HG03354 (cell line): ENCODE results near the gene WDR7.

Experiments
- ATAC-seq: cut with Tn5 transposase; IDR thresholded peaks from one replicate; pipeline ENCODE4 v1.9.1; 2021; ENCODE audit warnings: mild to moderate bottlenecking; ENCODE audit not compliant: unreplicated experiment, poor library complexity, severe bottlenecking

The WDR7 gene

DNA sequence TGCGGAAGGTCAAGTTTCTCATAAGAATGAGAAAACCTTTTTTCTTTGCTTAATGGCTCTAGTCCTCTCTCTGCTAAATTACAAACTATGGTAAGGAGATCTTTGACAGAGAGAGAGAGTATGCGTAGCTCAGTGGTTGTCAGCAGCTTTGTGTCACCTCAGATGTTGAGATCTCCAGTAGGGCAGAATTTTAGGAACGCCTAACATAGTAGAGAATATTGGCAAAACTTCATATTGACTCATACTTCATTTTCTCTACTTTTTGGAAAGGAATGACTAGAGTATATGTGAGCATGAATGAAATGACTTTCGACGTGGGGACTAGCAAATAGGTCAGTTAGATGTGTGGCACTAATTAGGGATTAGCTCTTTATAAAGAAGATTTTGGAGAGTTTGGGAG is 64.0 kb downstream of the WDR7 start:
- ATAC-seq, result no peak

- no peak for ATAC-seq
Observed at GRCh38 chr18:56716692-56717146, 65.6 kb downstream of the WDR7 start.

DNA sequence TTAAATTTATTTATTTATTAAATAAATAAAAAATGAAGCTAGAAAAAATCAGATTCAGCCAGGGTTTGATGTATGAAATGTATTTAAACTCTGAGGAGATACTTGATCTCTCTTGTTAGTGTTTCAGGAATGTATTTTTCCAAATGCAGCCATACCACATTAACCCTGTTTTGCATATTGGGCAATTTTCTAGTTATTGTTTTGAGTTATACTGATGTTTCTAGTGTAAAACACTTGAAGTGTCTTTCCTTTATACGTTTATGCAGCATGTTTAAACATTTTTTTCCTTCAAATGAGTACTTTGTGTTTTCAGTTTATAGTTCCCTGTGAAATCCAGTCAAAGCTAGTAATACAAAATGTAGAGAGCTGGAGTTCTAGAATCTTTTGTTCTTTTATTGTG is 69.9 kb downstream of the WDR7 start:
- ATAC-seq, result no peak

- ATAC-seq, result no peak
Observed at GRCh38 chr18:56721491-56721890, 70.3 kb downstream of the WDR7 start.

- ATAC-seq, result peak; percentile 50
Observed at GRCh38 chr18:56722518-56722917, 71.4 kb downstream of the WDR7 start.

DNA sequence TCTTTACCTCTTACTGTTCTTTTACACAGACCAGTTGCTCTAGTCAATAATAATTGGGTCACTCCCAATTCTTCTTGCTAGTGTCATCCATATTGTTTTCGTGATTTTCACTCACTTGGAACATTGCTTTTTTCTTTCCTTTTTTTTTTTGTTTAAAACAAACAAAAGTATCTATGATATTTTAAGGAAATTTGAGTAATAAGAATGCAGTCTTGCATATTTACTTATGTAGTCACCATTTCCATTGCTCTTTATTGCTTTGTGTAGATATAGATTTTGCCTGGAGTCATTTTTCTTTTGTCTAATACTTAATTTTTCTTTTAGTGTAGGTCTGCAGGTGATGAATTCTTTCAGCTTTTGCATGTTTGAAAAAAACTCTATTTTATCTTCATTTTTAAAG is 71.9 kb downstream of the WDR7 start:
- ATAC-seq, result no peak

DNA sequence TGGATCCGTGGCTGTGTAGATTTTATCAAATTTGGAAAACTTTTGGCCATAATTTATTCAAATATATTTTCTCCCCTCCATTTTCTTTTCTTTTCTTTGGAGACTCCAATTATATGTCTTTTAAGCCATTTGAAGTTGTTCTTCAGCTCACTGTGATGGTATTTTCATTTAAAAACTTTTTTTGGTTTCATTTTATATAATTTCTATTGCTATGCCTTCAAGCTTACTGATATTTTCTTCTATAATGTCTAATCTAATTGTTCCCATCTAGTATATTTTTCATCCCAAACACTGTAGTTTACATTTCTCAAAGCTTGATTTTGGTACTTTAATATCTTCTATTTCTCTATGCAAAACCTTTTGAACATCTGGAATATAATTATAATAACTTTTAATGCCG is 72.5 kb downstream of the WDR7 start:
- ATAC-seq, result no peak

DNA sequence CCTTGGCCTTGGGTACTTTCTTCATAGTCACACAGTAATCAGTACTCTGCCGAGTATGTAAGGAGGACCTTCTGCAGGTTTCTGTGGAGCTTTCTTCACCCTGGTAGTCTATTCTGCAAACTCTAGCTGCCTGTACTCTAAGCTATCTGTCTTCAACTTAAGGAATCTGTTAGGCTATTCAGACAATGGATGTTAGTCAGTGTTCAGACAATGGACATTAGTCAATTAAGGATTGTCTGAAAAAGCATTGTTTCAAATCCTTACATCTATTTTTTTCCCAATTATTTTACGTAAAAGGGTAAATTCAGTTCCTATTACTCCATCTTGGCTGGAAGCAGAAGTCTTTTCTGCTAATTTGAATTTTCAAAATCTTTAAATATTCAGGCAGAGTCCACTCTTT is 75.7 kb downstream of the WDR7 start:
- ATAC-seq, result no peak

DNA sequence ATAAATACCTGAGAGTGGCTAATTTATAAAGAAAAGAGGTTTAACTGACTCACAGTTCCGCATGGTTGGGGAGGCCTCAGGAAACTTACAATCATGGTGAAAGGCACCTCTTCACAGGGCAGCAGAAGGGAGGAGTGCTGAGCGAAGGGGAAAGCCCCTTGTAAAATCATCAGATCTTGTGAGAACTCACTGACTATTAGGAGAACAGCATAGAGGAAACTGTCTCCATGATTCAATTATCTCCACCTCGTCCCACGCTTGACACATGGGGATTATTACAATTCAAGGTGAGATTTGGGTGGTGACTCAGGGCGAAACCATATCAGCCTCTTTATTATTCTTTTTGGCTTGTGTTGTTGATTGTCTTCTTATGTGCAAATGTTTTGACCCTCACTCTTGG is 76.2 kb downstream of the WDR7 start:
- no peak for ATAC-seq

GRCh38 chr18:56728741-56729140 is 77.6 kb downstream of the WDR7 start:
- ATAC-seq, result no peak

GRCh38 chr18:56738184-56738583 is 87.0 kb downstream of the WDR7 start:
- ATAC-seq, result no peak

DNA sequence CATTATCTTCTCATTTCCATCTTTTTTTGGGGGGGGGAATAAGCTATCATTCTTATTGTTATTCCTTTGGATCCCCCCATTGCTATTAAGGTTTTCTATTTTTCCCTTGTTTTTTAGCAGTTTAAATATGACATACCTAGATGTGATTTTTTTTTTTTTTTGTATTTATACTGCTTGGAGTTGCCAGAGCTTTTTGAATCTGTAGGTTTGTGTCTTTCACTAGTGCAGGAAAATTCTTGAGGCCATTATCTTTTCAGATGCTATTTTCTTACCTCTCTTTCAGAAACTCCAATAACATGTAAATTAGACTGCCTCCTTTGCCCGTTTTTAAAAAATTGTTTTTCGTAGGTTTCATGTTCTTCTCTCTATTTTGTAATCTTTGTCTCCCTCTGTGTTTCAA is 88.6 kb downstream of the WDR7 start:
- ATAC-seq, result no peak

DNA sequence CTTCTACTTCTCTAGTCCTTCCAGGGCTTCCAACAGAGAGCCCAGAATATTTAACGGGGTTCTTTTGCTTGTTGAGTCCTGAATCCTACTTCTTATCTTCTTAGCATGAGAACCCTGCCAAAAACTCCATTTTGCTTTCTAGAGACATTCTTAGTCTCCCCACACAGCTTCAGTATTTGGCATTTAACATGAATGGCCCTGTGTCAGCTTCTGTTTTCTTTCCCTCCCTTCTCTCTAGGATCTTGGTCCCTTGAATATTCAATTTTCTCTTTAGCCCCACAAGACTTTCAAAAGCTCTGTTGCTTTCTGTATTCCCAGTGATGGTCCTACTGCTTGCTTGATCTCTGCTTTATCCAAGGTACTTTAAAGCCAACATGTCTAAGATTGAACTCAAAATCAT is 89.5 kb downstream of the WDR7 start:
- no peak for ATAC-seq

DNA sequence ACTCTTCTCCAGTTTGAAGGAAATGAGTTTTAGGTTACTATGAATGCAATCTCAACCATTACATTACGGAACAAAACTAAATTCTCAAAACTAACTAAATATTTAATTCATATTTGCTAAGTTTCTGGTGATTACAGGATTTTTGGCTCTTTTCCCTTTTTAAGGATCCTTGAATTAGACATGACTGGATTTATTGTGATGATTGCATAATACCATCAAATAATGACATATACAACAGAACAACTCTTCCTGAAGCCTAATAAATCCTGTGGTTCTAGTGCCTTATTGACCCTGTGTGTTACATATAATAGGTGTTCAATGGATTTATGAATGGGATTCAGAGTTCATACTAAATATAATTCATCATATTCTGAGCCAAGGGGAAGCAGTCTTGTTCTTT is 90.5 kb downstream of the WDR7 start:
- no peak for ATAC-seq

DNA sequence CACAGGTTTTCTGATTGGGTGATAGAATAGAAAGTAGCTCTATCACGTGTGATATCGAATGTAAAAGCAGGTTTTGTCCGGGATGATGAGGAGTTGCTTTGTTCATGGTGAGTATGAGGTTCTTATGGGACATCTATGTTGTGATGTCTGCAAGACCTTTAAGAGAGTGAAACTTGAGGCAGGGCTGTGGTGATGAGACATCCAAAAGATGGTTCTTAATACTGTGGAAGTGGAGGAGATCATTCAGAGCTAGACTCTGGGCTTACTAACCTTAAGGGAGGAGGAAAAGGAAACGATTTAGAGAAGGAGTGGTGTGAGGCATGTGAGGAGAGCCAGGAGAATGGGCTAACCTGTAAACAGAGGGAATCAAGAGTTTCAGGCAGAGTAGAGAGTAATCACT is 92.0 kb downstream of the WDR7 start:
- ATAC-seq, result no peak

DNA sequence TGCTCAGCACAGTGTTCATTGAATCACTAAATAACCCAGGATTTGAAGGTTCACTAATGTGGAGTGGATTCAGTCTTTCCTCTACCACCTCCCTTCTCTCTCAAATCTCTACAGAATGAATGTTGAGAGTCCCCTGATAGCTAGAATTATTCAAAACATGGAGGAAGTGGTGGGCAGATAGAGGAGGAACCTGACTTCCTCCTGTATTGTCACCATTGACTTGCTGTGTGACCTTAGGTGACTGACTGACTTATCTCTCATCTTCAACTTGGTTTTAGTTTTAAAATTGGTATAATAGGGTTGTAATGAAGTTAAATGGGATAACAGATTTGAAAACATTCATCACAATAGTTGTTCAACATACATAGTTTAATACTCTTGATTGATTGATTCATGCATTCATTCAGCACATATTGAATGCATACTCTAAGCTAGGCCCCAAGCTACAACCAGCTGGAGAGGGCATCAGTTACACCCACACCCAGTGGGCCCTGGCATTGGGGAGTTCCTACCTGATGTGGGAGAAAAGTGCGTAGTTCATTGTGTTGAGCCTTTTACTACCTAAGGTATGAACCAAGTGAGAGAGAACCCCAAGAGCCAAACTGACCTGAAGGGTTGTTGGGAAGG is 96.0 kb downstream of the WDR7 start:
- peak; percentile 51 for ATAC-seq

GRCh38 chr18:56747857-56748256 is 96.7 kb downstream of the WDR7 start:
- no peak for ATAC-seq

GRCh38 chr18:56748698-56749268 is 97.6 kb downstream of the WDR7 start:
- ATAC-seq, result no peak

DNA sequence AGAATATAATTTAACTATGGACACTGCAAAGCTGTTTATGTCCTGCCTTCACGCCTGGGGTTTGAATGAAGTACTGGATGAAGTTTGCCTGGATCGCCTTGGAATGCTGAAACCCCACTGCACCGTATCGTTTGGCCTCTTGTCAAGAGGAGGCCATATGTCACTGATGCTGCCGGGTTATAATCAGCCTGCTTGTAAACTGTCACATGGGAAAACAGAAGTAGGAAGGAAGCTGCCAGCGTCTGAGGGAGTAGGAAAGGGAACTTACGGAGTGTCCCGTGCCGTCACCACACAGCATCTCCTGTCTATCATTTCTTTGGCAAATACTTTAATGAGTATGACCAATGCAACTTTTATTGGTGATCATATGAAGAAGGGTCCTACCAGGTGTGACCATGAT is 105.8 kb downstream of the WDR7 start:
- ATAC-seq, result no peak

DNA sequence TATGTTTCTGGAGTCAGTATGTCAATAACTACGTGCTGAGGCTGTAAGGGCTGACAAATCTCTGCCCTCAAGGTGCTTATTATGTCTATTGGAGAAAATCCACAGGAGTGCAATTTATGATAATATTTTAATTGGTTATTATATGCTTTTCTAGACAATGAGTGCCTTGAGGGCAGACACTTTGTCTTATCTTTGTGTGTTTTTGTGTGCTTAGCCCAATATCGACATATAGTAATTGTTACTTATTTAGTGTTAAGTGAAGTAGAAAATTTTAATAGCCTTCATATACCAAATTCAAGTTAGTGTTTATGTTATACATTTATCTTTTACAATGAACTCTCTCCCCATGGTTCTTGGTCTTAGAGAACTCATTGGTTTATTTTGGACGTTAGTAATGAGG is 118.9 kb downstream of the WDR7 start:
- no peak for ATAC-seq

- ATAC-seq, result no peak
Observed at GRCh38 chr18:56770873-56771272, 119.7 kb downstream of the WDR7 start.

DNA sequence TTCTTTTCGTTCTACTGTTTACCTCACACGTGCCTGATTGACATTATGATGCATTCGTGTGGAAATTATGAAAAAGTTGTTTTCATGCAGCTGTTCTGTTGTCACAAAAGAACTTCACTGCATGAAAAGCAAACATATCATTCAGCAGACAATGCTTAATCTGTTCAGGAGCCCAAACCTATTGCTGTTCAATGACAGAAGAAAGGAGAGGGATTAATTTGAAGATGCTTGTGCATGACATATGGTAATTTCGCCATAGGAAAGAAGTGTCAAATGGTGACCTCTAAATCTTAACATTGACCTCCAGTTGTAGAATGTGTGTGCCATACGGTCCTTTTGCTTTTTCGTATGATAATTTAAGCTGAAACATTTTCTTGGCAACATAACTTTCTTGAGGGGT is 124.5 kb downstream of the WDR7 start:
- ATAC-seq, result no peak
